GM23248 (cell line): Measurements from ENCODE around the gene ACKR1.

Experiments used
- EZH2 ChIP-seq: fragments of 200-600 bp; sonication (generic); IDR thresholded peaks from 2 replicates; pipeline ENCODE4 v1.6.1; 2018; ENCODE audit warnings: antibody characterized with exemption, mild to moderate bottlenecking; ENCODE audit not compliant: insufficient read depth, poor library complexity, severe bottlenecking
- EZH2phosphoT487 ChIP-seq: fragments of 200-600 bp; sonication (generic); IDR thresholded peaks from 2 replicates; pipeline ENCODE4 v1.6.1; 2018; ENCODE audit warnings: antibody characterized with exemption, moderate library complexity, mild to moderate bottlenecking, low read depth; ENCODE audit not compliant: insufficient read depth

DNA sequence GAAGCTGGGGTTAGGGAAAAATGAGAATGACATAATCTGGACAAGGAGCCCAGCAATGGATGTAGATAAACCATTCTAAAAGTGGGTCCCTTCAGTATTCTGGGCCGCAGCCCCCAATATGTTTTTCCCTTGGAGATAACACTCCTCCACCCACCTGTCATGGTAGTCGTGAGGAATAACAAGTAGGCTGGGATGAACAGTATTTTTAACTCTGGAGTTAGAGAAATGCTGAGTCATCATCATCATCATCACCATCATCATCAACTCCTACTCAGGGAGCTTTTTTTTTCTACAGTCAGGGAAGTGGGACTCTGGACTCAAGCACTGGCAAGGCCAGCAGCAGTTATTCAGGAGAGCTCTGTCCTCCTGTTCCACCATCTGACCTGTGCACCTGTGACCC, 20.5 kb upstream of the ACKR1 start:
- TF ChIP-seq EZH2 (no peak), EZH2phosphoT487 (no peak)
